DOHH2 (cell line): ENCODE data around the gene DLL1.

Source experiments
- H3F3A ChIP-seq: fragments of 200-600 bp; sonication (generic), shearing (Covaris generic); 2 replicates; pipeline ENCODE4 v1.6.0; 2016; ENCODE audit warnings: antibody characterized with exemption, mild to moderate bottlenecking; ENCODE audit not compliant: control insufficient read depth, insufficient read depth
- H3K27ac ChIP-seq: fragments of 200-600 bp; sonication (generic); 2 replicates; pipeline ENCODE4 v1.5.1; 2014; ENCODE audit warnings: low read depth, mild to moderate bottlenecking, low read length, moderate library complexity
- H3K27me3 ChIP-seq: fragments of 200-600 bp; sonication (generic); 2 replicates; pipeline ENCODE4 v1.6.1; 2014; ENCODE audit warnings: mild to moderate bottlenecking, low read length, mixed read lengths; ENCODE audit not compliant: control insufficient read depth
- H3K36me3 ChIP-seq: fragments of 200-600 bp; sonication (generic); 2 replicates; pipeline ENCODE4 v1.6.1; 2014; ENCODE audit warnings: mild to moderate bottlenecking, low read length, moderate library complexity, mixed read lengths; ENCODE audit not compliant: control insufficient read depth
- H3K4me1 ChIP-seq: fragments of 200-600 bp; sonication (generic); 2 replicates; pipeline ENCODE4 v1.6.1; 2014; ENCODE audit warnings: mild to moderate bottlenecking, low read length, mixed read lengths; ENCODE audit not compliant: control insufficient read depth
- H3K4me2 ChIP-seq: fragments of 200-600 bp; sonication (generic); 2 replicates; pipeline ENCODE4 v1.6.0; 2014; ENCODE audit warnings: mild to moderate bottlenecking, low read length, moderate library complexity
- H3K4me3 ChIP-seq: fragments of 200-600 bp; sonication (generic); 2 replicates; pipeline ENCODE4 v1.5.1; 2014; ENCODE audit warnings: mild to moderate bottlenecking, low read length, mixed read lengths
- H3K79me2 ChIP-seq: fragments of 200-600 bp; sonication (generic); 2 replicates; pipeline ENCODE4 v1.6.1; 2014; ENCODE audit warnings: mild to moderate bottlenecking, low read length, mixed read lengths; ENCODE audit not compliant: control insufficient read depth
- H3K9me2 ChIP-seq: fragments of 200-600 bp; sonication (generic); replicated peaks from 2 replicates; pipeline ENCODE4 v1.6.1; 2014; ENCODE audit warnings: mild to moderate bottlenecking, low read length, mixed read lengths; ENCODE audit not compliant: control insufficient read depth
- H3K9me3 ChIP-seq: fragments of 200-600 bp; sonication (generic); 2 replicates; pipeline ENCODE4 v1.6.1; 2014; ENCODE audit warnings: antibody characterized with exemption, low read length, mixed read lengths; ENCODE audit not compliant: control insufficient read depth, insufficient read depth
- H4K20me1 ChIP-seq: fragments of 200-600 bp; sonication (generic); 2 replicates; pipeline ENCODE4 v1.6.0; 2014; ENCODE audit warnings: low read depth, mild to moderate bottlenecking, antibody characterized with exemption, low read length, moderate library complexity; ENCODE audit not compliant: control insufficient read depth, insufficient read depth
- EZH2phosphoT487 ChIP-seq: fragments of 200-600 bp; sonication (generic); IDR thresholded peaks from 2 replicates; pipeline ENCODE4 v1.6.1; 2017; ENCODE audit warnings: borderline replicate concordance, mild to moderate bottlenecking, antibody characterized with exemption, low read length, moderate library complexity, mixed read lengths
- TF ChIP-seq, protein P1 (sequence below): fragments of 200-600 bp; sonication (generic); IDR thresholded peaks from one replicate; pipeline ENCODE4 v1.5.1; 2014; ENCODE audit warnings: antibody characterized with exemption, mild to moderate bottlenecking, low read depth, low read length; ENCODE audit not compliant: poor library complexity, severe bottlenecking

The DLL1 gene

DNA sequence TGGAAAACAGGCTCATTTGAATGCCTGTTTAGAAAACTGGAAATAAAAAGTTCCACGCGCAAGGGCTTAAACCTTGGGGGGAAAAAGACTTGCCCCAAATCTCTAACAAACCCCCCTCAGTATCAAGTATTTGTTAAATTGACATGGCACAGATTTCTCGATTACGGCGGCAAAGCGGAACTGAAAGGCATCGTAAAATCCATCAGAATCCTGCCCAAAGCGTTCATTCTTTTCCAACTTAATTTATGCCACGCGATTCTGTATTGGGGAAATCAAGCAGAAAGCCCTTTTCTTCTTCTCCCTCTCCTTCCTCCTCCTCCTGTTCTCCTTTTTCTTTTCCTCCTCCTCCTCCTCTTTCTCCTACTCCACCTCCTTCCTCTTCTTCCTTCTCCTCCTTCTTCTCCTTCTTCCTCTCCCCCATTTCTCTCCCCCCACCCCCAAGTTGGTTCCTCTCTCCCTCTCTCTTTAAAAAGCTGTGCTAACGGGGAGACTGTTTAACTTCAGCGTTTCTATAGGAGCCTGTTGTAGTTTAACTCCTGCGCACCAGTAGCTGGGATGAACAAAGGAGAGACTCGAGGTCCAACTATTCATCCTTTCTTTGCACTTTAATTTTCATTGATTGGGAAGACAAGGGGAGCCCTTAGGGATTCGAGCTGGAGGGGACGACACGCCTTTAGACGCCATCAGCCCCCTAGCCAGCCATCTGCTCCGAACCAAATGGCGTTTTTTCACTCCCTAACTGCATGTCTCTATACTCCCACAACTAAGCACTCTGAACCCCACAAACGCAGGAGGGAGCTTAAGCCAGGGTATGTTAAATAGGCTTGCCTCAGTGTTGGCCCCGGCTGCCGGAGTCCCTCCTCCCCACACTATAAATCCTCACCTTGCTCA lies 2.7 kb upstream of the DLL1 start:
- Histone ChIP-seq H3K4me1 (peaks cover 40% of the 10 kb centered on the region), H3K27ac (no peak overlapping the region), H3K4me3 (no peak overlapping the region), H3K4me2 (no peak overlapping the region), H3K9me2 (no peaks in the 10 kb centered on the region), H3K79me2 (no peaks in the 10 kb centered on the region), H3K9me3 (no peaks in the 10 kb centered on the region), H3F3A (0 out of 2 replicates have a peak, but pooled peaks cover 3% of the 10 kb centered on the region), H4K20me1 (0 out of 2 replicates have a peak, but pooled peaks cover 3% of the 10 kb centered on the region), H3K27me3 (peaks cover 87% of the 10 kb centered on the region), H3K36me3 (no peaks in the 10 kb centered on the region)
- TF ChIP-seq, protein P1, sequence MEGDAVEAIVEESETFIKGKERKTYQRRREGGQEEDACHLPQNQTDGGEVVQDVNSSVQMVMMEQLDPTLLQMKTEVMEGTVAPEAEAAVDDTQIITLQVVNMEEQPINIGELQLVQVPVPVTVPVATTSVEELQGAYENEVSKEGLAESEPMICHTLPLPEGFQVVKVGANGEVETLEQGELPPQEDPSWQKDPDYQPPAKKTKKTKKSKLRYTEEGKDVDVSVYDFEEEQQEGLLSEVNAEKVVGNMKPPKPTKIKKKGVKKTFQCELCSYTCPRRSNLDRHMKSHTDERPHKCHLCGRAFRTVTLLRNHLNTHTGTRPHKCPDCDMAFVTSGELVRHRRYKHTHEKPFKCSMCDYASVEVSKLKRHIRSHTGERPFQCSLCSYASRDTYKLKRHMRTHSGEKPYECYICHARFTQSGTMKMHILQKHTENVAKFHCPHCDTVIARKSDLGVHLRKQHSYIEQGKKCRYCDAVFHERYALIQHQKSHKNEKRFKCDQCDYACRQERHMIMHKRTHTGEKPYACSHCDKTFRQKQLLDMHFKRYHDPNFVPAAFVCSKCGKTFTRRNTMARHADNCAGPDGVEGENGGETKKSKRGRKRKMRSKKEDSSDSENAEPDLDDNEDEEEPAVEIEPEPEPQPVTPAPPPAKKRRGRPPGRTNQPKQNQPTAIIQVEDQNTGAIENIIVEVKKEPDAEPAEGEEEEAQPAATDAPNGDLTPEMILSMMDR = no peak
- TF ChIP-seq EZH2phosphoT487 = 0 out of 2 replicates have a peak, but pooled peaks have one; percentile 34

DNA sequence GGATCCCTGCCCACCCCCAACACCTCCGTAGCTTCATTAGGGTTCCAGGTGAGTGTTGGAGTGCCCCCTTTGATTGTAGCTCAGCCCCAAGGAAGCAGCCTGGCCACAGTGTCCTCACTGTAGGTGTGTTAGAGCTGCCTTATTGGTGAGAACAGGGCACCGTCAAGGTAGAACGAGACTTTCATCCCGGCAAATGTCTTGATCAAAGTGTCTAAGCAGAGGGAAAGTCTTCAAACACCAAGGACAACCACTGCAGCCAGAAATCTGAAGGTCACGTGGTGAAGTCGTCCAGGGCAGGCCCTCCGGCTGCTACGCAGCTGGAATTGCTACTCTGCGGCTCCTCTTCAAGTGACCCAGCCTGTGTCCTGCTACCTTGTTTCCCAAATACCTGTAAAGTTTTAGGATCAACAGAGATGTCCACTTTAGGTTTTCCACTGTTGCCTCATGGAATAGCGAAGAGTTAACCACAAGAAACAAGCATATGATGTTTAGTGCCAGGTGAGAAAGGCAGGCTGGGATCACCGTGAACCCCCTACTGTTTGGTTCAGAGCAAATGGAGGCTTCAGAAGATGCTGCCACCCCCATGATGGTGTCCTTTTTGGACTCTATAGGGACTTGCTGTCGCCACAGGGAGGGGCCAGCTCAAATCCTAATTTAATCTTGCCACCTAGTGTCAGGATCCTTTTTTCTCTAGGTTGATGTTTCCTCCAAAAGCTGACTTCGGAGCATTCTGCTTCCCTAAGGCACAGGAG lies 1.7 kb upstream of the DLL1 start:
- H3F3A ChIP-seq = 0 out of 2 replicates have a peak, but pooled peaks cover 3% of the 10 kb centered on the region
- no peaks in the 10 kb centered on the region for H3K9me2 ChIP-seq
- H3K27me3 ChIP-seq = peaks cover 92% of the 10 kb centered on the region
- 0 out of 2 replicates have a peak, but pooled peaks cover 3% of the 10 kb centered on the region for H4K20me1 ChIP-seq
- no peaks in the 10 kb centered on the region for H3K36me3 ChIP-seq
- 0 out of 2 replicates have a peak overlapping the region, but pooled peaks have one; percentile 53 for H3K4me2 ChIP-seq
- H3K27ac ChIP-seq = no peak overlapping the region
- H3K4me1 ChIP-seq = peaks cover 40% of the 10 kb centered on the region
- H3K79me2 ChIP-seq = no peaks in the 10 kb centered on the region
- H3K4me3 ChIP-seq = no peak overlapping the region
- TF ChIP-seq EZH2phosphoT487 = no peak; the same call in 1 of the 2 replicates
- TF ChIP-seq, protein P1 = no peak
- H3K9me3 ChIP-seq = no peaks in the 10 kb centered on the region

DNA sequence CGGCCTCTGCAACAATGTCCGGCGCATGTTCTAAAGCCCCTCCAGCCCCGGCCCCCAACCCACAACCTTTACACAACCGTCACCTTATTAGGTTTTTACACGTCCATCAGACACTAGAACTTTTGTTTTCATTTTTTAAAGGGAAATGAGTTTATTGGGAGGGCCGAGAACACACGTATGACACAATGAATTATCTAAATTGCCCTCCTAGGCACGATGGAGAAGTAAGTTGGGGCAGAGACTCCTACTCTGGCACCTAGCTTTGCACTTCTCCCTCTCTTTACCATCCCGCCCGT lies 1.2 kb upstream of the DLL1 start:
- Histone ChIP-seq H3K4me3 (no peak overlapping the region), H3K27me3 (peaks cover 96% of the 10 kb centered on the region), H3K9me3 (no peaks in the 10 kb centered on the region), H3K27ac (no peak overlapping the region), H3K9me2 (no peaks in the 10 kb centered on the region), H3F3A (0 out of 2 replicates have a peak, but pooled peaks cover 3% of the 10 kb centered on the region), H3K4me1 (peaks cover 40% of the 10 kb centered on the region), H4K20me1 (0 out of 2 replicates have a peak, but pooled peaks cover 3% of the 10 kb centered on the region), H3K4me2 (peak overlapping the region; percentile 53; the same call in 1 of the 2 replicates), H3K36me3 (no peaks in the 10 kb centered on the region), H3K79me2 (no peaks in the 10 kb centered on the region)
- TF ChIP-seq, protein P1 = no peak
- TF ChIP-seq EZH2phosphoT487 = no peak
